Suppressor macrophage treated with lipopolysaccharide for 1 hour (primary cell): ENCODE data around the gene SASH1.
"Not testable (repeated sequence)": the region's sequence is repeated elsewhere in the genome, so short reads cannot be mapped to it uniquely, and the experiment has no call there.

ENCODE experiments used
- DNase-seq, 3 donors: peaks; one replicate each; pipeline ENCODE4 v3.0.0-alpha.2; 2020 to 2022

SASH1 gene

GRCh38 chr6:148370176-148370575, 27.5 kb downstream of the SASH1 start:
- peak in 2 of 3 donors; percentile 50 to 64 for DNase-seq

GRCh38 chr6:148374040-148374774, 31.6 kb downstream of the SASH1 start:
- DNase-seq = no peak

GRCh38 chr6:148375401-148375800, 32.8 kb downstream of the SASH1 start:
- peak in 1 of 3 donors; percentile 58 for DNase-seq

GRCh38 chr6:148379481-148379880, 36.8 kb downstream of the SASH1 start:
- DNase-seq = no peak

GRCh38 chr6:148379966-148380713, 37.5 kb downstream of the SASH1 start:
- DNase-seq = no peak

- not testable (repeated sequence) for DNase-seq
These were observed 39.4 kb downstream of the SASH1 start for GRCh38 chr6:148382051-148382450.

GRCh38 chr6:148382861-148383260, 40.2 kb downstream of the SASH1 start:
- peak in 1 of 3 donors; percentile 38 for DNase-seq

GRCh38 chr6:148383658-148384368, 41.2 kb downstream of the SASH1 start:
- DNase-seq = peak; percentile 64 to 96 (median 95)

- no peak for DNase-seq
These were observed 42.7 kb downstream of the SASH1 start for GRCh38 chr6:148385379-148385778.

GRCh38 chr6:148388521-148388920, 45.9 kb downstream of the SASH1 start:
- peak; percentile 51 to 63 (median 56) for DNase-seq

- DNase-seq = no peak
These were observed 46.4 kb downstream of the SASH1 start for GRCh38 chr6:148389086-148389485.

GRCh38 chr6:148389917-148390316, 47.3 kb downstream of the SASH1 start:
- DNase-seq = no peak

- DNase-seq = not testable (repeated sequence)
These were observed 49.5 kb downstream of the SASH1 start for GRCh38 chr6:148392127-148392526.

GRCh38 chr6:148392671-148393070, 50.0 kb downstream of the SASH1 start:
- peak; percentile 49 to 58 (median 56) for DNase-seq

- no peak for DNase-seq
These were observed 53.0 kb downstream of the SASH1 start for GRCh38 chr6:148395583-148396101.

- no peak for DNase-seq
These were observed 53.8 kb downstream of the SASH1 start for GRCh38 chr6:148396411-148396810.

GRCh38 chr6:148396926-148397325, 54.3 kb downstream of the SASH1 start:
- no peak for DNase-seq

GRCh38 chr6:148398244-148398643, 55.6 kb downstream of the SASH1 start:
- no peak for DNase-seq

- DNase-seq = no peak
These were observed 56.0 kb downstream of the SASH1 start for GRCh38 chr6:148398678-148399077.

- no peak for DNase-seq
These were observed 58.9 kb downstream of the SASH1 start for GRCh38 chr6:148401571-148401970.

- no peak for DNase-seq
These were observed 61.9 kb downstream of the SASH1 start for GRCh38 chr6:148404456-148405054.

GRCh38 chr6:148405894-148406293, 63.3 kb downstream of the SASH1 start:
- DNase-seq = no peak
